ENCODE data around the gene NRL. TPM values are rescaled to one million over a fixed set of nuclear protein-coding genes. Genes with fewer than 3 reads are reported as not detected.
"Not testable (repeated sequence)": the region's sequence is repeated elsewhere in the genome, so short reads cannot be mapped to it uniquely, and the experiment has no call there.

The NRL gene
- total RNA-seq, 1 donor from 2014 or later = 1.8 TPM

- Mint-ChIP-seq H3K4me1 (ENCODE audit: low read depth) (peaks cover 10% of the 10 kb centered on the region), H3K4me3 (ENCODE audit: low read depth) (no peak overlapping the region), H3K36me3 (ENCODE audit: low read depth) (peaks cover 3% of the 10 kb centered on the region), H3K27ac (no peak overlapping the region), H3K9me3 (peaks cover 28% of the 10 kb centered on the region), H3K27me3 (ENCODE audit: low read depth) (peaks cover 3% of the 10 kb centered on the region)
- no peak for DNase-seq (ENCODE audit: low spot score)
- intact Hi-C loops (cut with micrococcal nuclease) = no loop called here
Measured at GRCh38 chr14:24032727-24033418, 81.9 kb downstream of the NRL start.

GRCh38 chr14:24031331-24031730 is 83.4 kb downstream of the NRL start:
- DNase-seq (ENCODE audit: low spot score); intact Hi-C loops (cut with micrococcal nuclease); H3K4me3 Mint-ChIP-seq (ENCODE audit: low read depth); H3K36me3 Mint-ChIP-seq (ENCODE audit: low read depth); H3K4me1 Mint-ChIP-seq (ENCODE audit: low read depth); H3K27ac Mint-ChIP-seq: not testable (repeated sequence)
- Mint-ChIP-seq H3K9me3 (peaks cover 35% of the 10 kb centered on the region), H3K27me3 (ENCODE audit: low read depth) (peaks cover 17% of the 10 kb centered on the region)

- H3K4me1 Mint-ChIP-seq (ENCODE audit: low read depth); H3K36me3 Mint-ChIP-seq (ENCODE audit: low read depth); H3K27ac Mint-ChIP-seq; DNase-seq (ENCODE audit: low spot score); intact Hi-C loops (cut with micrococcal nuclease); H3K4me3 Mint-ChIP-seq (ENCODE audit: low read depth): not testable (repeated sequence)
- H3K9me3 Mint-ChIP-seq = peaks cover 35% of the 10 kb centered on the region
- H3K27me3 Mint-ChIP-seq (ENCODE audit: low read depth) = peaks cover 20% of the 10 kb centered on the region
Measured at GRCh38 chr14:24029687-24030086, 85.1 kb downstream of the NRL start.

Other genes starting within 250 kb of the NRL start
- gene DHRS4, start 161.2 kb downstream of the NRL start, total RNA-seq = 17.8 and 22.5 TPM in 2 replicates
- 23.9 and 24.9 TPM in 2 replicates for gene DHRS4L2, start 126.0 kb downstream of the NRL start, total RNA-seq
- 1.3 and 1.7 TPM in 2 replicates for gene CARMIL3, start 62.9 kb downstream of the NRL start, total RNA-seq
- gene CPNE6, start 43.4 kb downstream of the NRL start, total RNA-seq = not detected in 2 replicates
- 62.7 and 62.8 TPM in 2 replicates for gene PCK2, start 20.6 kb downstream of the NRL start, total RNA-seq
- 67.2 and 77.3 TPM in 2 replicates for gene DCAF11, start 172 bp downstream of the NRL start, total RNA-seq
- gene FITM1, start 15.7 kb upstream of the NRL start, total RNA-seq = 1.0 and 1.2 TPM in 2 replicates
- 340 and 342 TPM in 2 replicates for gene PSME1, start 21.2 kb upstream of the NRL start, total RNA-seq
- gene EMC9, start 26.6 kb upstream of the NRL start, total RNA-seq = 26.4 and 30.4 TPM in 2 replicates
- 567 TPM in 2 replicates for gene PSME2, start 31.7 kb upstream of the NRL start, total RNA-seq
- gene RNF31, start 32.5 kb upstream of the NRL start, total RNA-seq = 80.4 and 92.0 TPM in 2 replicates
- 124 and 129 TPM in 2 replicates for gene IRF9, start 46.3 kb upstream of the NRL start, total RNA-seq
- gene REC8, start 57.1 kb upstream of the NRL start, total RNA-seq = 20.0 and 28.2 TPM in 2 replicates
- 77.0 and 80.4 TPM in 2 replicates for gene IPO4, start 73.9 kb upstream of the NRL start, total RNA-seq
- 27.8 and 30.8 TPM in 2 replicates for gene TM9SF1, start 80.5 kb upstream of the NRL start, total RNA-seq
- gene TSSK4, start 90.7 kb upstream of the NRL start, total RNA-seq = 0.21 TPM in 1 of 2 replicates, not detected in the other
- gene CHMP4A, start 98.5 kb upstream of the NRL start, total RNA-seq = 80.0 and 82.4 TPM in 2 replicates
- gene MDP1, start 101.1 kb upstream of the NRL start, total RNA-seq = 13.2 and 13.5 TPM in 2 replicates
- 194 and 202 TPM in 2 replicates for gene NEDD8, start 117.4 kb upstream of the NRL start, total RNA-seq
- gene GMPR2, start 118.0 kb upstream of the NRL start, total RNA-seq = 36.3 and 43.8 TPM in 2 replicates
- 81.1 and 87.3 TPM in 2 replicates for gene TINF2, start 127.7 kb upstream of the NRL start, total RNA-seq
- 3.4 and 4.4 TPM in 2 replicates for gene TGM1, start 148.2 kb upstream of the NRL start, total RNA-seq
- gene RABGGTA, start 156.6 kb upstream of the NRL start, total RNA-seq = 33.9 and 38.4 TPM in 2 replicates
- 9.7 and 10.4 TPM in 2 replicates for gene DHRS1, start 184.8 kb upstream of the NRL start, total RNA-seq
- gene NOP9, start 184.9 kb upstream of the NRL start, total RNA-seq = 39.7 and 42.0 TPM in 2 replicates
- gene CIDEB, start 193.0 kb upstream of the NRL start, total RNA-seq = 19.6 and 24.7 TPM in 2 replicates
- 7.9 and 9.5 TPM in 2 replicates for gene LTB4R2, start 195.2 kb upstream of the NRL start, total RNA-seq
- 10.7 and 11.9 TPM in 2 replicates for gene LTB4R, start 196.6 kb upstream of the NRL start, total RNA-seq
- gene ADCY4, start 220.1 kb upstream of the NRL start, total RNA-seq = 1.5 and 2.3 TPM in 2 replicates
- 13.2 and 15.4 TPM in 2 replicates for gene RIPK3, start 225.0 kb upstream of the NRL start, total RNA-seq

Measured in activated T-helper 2 cell treated with anti-CD3 and anti-CD28 coated beads, Interferon-gamma antibody, Interleukin-2, Interleukin-4, amounts not matched to agents 10 μg/mL and 5 μg/mL and 100 μg/mL, durations not matched to agents 14 hours and 24 hours and 36 hours (primary cell).